ENCODE measurements around the gene PHETA1. TPM values are rescaled to one million over a fixed set of nuclear protein-coding genes. Genes with fewer than 3 reads are reported as not detected.

Gene PHETA1
- polyA plus RNA-seq, 1 of the 3 experiments (the other 2 are of a cell fraction), result 7.3 TPM

DNA sequence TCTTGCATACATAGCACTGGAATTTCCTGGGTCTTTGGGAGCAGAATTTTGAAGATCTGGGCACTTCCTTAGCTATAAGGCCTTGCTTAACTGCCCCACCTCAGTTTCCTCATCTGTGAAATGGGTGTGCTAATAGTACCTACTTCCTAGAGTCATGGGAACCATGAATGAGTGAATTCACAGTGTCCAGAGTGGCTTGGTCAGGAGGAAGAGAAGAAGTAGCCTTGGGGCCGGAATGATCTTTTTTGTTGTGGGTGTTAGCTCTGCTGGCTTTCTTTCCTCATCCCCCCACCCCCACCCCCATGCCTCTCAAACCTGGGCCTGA, 39.2 kb upstream of the PHETA1 start:
- DNase-seq, result no peak
- ChIA-PET CTCF (interaction anchor here (8.8 to 19.6 kb wide), 2 partner anchors 10 to 43 kb away, joined by 98 to 618 read pairs; no protein-coding TSS in a partner anchor), POLR2A (no interaction called here)
- 0 out of 2 replicates have a peak, but pooled peaks cover 3% of the 10 kb centered on the region for H4K20me1 ChIP-seq (ENCODE audit: insufficient read depth)
- peak overlapping the region in 1 of 2 experiments; percentile 87; a peak in 1 of 4 replicates for H3K27ac ChIP-seq (ENCODE audit: low read depth in 2 of 2, low read length in 1 of 2)
- H3K9me2 ChIP-seq, result no peaks in the 10 kb centered on the region
- H3K4me3 ChIP-seq (ENCODE audit: low read depth in 2 of 2, low read length in 1 of 2), result peak overlapping the region in 1 of 2 experiments; percentile 92; a peak in 2 of 4 replicates
- H3K9ac ChIP-seq, result no peak overlapping the region; the same call in 1 of the 2 replicates
- peaks cover 73% of the 10 kb centered on the region for H3K79me2 ChIP-seq (ENCODE audit: insufficient read depth)
- H3K9me3 ChIP-seq, result no peaks in the 10 kb centered on the region
- H3K27me3 ChIP-seq (ENCODE audit: insufficient read depth), result no peaks in the 10 kb centered on the region
- H2AFZ ChIP-seq (ENCODE audit: low read depth), result no peak overlapping the region
- H3K4me2 ChIP-seq, result peak overlapping the region; percentile 99
- WGBS (ENCODE audit: low lambda C conversion rate), result 100% methylated on average over 1 of the region's 1 CpG
- peaks cover 42% of the 10 kb centered on the region for H3F3A ChIP-seq (replicated peaks; ENCODE audit: insufficient read depth)
- H3K4me1 ChIP-seq (ENCODE audit: control insufficient read depth in 1 of 2, insufficient read depth in 2 of 2, low read depth in 1 of 2, low read length in 1 of 2), result peaks cover 52 to 60% of the 10 kb centered on the region in 2 experiments; a peak in 3 of 4 replicates
- TF ChIP-seq RFX5 (IDR thresholded peaks at IDR 0.05; ENCODE audit: low read length) (no peak), RXRA (IDR thresholded peaks at IDR 0.05; ENCODE audit: borderline replicate concordance, low read depth) (no peak), EZH2phosphoT487 (IDR thresholded peaks at IDR 0.05; ENCODE audit: borderline replicate concordance, low read depth) (no peak), MXI1 (IDR thresholded peaks at IDR 0.05; ENCODE audit: low read depth, low read length) (no peak), MEF2A (IDR thresholded peaks at IDR 0.05; ENCODE audit: borderline replicate concordance, low read depth) (no peak), GABPA (IDR thresholded peaks at IDR 0.05; ENCODE audit: low read depth) (no peak), YY1 (IDR thresholded peaks at IDR 0.05; ENCODE audit: low read depth) (no peak), TEAD4 (IDR thresholded peaks at IDR 0.05; ENCODE audit: borderline replicate concordance, insufficient read depth) (no peak)
- TF ChIP-seq, protein P1, sequence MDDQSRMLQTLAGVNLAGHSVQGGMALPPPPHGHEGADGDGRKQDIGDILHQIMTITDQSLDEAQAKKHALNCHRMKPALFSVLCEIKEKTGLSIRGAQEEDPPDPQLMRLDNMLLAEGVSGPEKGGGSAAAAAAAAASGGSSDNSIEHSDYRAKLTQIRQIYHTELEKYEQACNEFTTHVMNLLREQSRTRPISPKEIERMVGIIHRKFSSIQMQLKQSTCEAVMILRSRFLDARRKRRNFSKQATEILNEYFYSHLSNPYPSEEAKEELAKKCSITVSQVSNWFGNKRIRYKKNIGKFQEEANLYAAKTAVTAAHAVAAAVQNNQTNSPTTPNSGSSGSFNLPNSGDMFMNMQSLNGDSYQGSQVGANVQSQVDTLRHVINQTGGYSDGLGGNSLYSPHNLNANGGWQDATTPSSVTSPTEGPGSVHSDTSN (IDR thresholded peaks at IDR 0.05), result no peak
- TF ChIP-seq, protein P2, sequence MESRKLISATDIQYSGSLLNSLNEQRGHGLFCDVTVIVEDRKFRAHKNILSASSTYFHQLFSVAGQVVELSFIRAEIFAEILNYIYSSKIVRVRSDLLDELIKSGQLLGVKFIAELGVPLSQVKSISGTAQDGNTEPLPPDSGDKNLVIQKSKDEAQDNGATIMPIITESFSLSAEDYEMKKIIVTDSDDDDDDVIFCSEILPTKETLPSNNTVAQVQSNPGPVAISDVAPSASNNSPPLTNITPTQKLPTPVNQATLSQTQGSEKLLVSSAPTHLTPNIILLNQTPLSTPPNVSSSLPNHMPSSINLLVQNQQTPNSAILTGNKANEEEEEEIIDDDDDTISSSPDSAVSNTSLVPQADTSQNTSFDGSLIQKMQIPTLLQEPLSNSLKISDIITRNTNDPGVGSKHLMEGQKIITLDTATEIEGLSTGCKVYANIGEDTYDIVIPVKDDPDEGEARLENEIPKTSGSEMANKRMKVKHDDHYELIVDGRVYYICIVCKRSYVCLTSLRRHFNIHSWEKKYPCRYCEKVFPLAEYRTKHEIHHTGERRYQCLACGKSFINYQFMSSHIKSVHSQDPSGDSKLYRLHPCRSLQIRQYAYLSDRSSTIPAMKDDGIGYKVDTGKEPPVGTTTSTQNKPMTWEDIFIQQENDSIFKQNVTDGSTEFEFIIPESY (IDR thresholded peaks at IDR 0.05; ENCODE audit: borderline replicate concordance, low read depth), result no peak
- TF ChIP-seq, protein P3, sequence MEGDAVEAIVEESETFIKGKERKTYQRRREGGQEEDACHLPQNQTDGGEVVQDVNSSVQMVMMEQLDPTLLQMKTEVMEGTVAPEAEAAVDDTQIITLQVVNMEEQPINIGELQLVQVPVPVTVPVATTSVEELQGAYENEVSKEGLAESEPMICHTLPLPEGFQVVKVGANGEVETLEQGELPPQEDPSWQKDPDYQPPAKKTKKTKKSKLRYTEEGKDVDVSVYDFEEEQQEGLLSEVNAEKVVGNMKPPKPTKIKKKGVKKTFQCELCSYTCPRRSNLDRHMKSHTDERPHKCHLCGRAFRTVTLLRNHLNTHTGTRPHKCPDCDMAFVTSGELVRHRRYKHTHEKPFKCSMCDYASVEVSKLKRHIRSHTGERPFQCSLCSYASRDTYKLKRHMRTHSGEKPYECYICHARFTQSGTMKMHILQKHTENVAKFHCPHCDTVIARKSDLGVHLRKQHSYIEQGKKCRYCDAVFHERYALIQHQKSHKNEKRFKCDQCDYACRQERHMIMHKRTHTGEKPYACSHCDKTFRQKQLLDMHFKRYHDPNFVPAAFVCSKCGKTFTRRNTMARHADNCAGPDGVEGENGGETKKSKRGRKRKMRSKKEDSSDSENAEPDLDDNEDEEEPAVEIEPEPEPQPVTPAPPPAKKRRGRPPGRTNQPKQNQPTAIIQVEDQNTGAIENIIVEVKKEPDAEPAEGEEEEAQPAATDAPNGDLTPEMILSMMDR (IDR thresholded peaks at IDR 0.05), result no peak
- TF ChIP-seq, protein P4, sequence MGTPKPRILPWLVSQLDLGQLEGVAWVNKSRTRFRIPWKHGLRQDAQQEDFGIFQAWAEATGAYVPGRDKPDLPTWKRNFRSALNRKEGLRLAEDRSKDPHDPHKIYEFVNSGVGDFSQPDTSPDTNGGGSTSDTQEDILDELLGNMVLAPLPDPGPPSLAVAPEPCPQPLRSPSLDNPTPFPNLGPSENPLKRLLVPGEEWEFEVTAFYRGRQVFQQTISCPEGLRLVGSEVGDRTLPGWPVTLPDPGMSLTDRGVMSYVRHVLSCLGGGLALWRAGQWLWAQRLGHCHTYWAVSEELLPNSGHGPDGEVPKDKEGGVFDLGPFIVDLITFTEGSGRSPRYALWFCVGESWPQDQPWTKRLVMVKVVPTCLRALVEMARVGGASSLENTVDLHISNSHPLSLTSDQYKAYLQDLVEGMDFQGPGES (IDR thresholded peaks at IDR 0.05; ENCODE audit: low read depth, low read length), result no peak
- TF ChIP-seq, protein P5, sequence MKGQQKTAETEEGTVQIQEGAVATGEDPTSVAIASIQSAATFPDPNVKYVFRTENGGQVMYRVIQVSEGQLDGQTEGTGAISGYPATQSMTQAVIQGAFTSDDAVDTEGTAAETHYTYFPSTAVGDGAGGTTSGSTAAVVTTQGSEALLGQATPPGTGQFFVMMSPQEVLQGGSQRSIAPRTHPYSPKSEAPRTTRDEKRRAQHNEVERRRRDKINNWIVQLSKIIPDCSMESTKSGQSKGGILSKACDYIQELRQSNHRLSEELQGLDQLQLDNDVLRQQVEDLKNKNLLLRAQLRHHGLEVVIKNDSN (IDR thresholded peaks at IDR 0.05; ENCODE audit: borderline replicate concordance, low read depth), result no peak
- TF ChIP-seq, protein P6, sequence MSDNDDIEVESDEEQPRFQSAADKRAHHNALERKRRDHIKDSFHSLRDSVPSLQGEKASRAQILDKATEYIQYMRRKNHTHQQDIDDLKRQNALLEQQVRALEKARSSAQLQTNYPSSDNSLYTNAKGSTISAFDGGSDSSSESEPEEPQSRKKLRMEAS (IDR thresholded peaks at IDR 0.05; ENCODE audit: low read depth), result no peak
- no peaks in the 10 kb centered on the region for H3K36me3 ChIP-seq (replicated peaks in 1 of 2; ENCODE audit: control insufficient read depth in 1 of 2, insufficient read depth in 2 of 2, low read length in 1 of 2)
